Muscle of arm (tissue), 12 donors: ENCODE measurements around the gene PLXNA1. TPM values are rescaled to one million over a fixed set of nuclear protein-coding genes. Genes with fewer than 3 reads are reported as not detected.

ENCODE experiments used
- DNase-seq: peaks from one replicate; pipeline ENCODE4 v3.0.0-alpha.2; 2013
- polyA plus RNA-seq, 12 donors: library from polyadenylated mRNA; unstranded; fragments of 120-200 nt; gene quantifications; one replicate each; pipeline ENCODE4 v1.2.1, GENCODE V29; 2013; ENCODE audit not compliant: insufficient read length in 12 of 12

The PLXNA1 gene
- polyA plus RNA-seq, 12 donors, result 21.9 to 46.8 (median 35.5) TPM; not detected in 1

- no peak for DNase-seq
These were observed 18.7 kb downstream of the PLXNA1 start for GRCh38 chr3:127001486-127002194.

GRCh38 chr3:127002195-127003174 lies 19.6 kb downstream of the PLXNA1 start:
- DNase-seq, result peak; percentile 84

- DNase-seq, result no peak
These were observed 20.2 kb downstream of the PLXNA1 start for GRCh38 chr3:127003175-127003555.

GRCh38 chr3:127003601-127004280 lies 20.8 kb downstream of the PLXNA1 start:
- DNase-seq, result no peak

- DNase-seq, result no peak
These were observed 21.9 kb downstream of the PLXNA1 start for GRCh38 chr3:127004641-127005397.

- DNase-seq, result no peak
These were observed 23.1 kb downstream of the PLXNA1 start for GRCh38 chr3:127005864-127006500.

- DNase-seq, result no peak
These were observed 24.0 kb downstream of the PLXNA1 start for GRCh38 chr3:127006781-127007436.

GRCh38 chr3:127008236-127008635 lies 25.3 kb downstream of the PLXNA1 start:
- DNase-seq, result no peak

GRCh38 chr3:127009531-127009930 lies 26.6 kb downstream of the PLXNA1 start:
- no peak for DNase-seq

GRCh38 chr3:127011270-127011992 lies 28.5 kb downstream of the PLXNA1 start:
- DNase-seq, result no peak

- no peak for DNase-seq
These were observed 29.2 kb downstream of the PLXNA1 start for GRCh38 chr3:127012091-127012490.

GRCh38 chr3:127013181-127013580 lies 30.3 kb downstream of the PLXNA1 start:
- DNase-seq, result no peak

GRCh38 chr3:127013758-127014535 lies 31.0 kb downstream of the PLXNA1 start:
- no peak for DNase-seq

- no peak for DNase-seq
These were observed 31.8 kb downstream of the PLXNA1 start for GRCh38 chr3:127014536-127015281.

- no peak for DNase-seq
These were observed 32.5 kb downstream of the PLXNA1 start for GRCh38 chr3:127015282-127016042.

- no peak for DNase-seq
These were observed 33.1 kb downstream of the PLXNA1 start for GRCh38 chr3:127016043-127016343.

- no peak for DNase-seq
These were observed 33.5 kb downstream of the PLXNA1 start for GRCh38 chr3:127016461-127016860.

GRCh38 chr3:127017229-127017628 lies 34.3 kb downstream of the PLXNA1 start:
- no peak for DNase-seq
